ENCODE data around the gene CTNNA3.

The CTNNA3 gene

DNA sequence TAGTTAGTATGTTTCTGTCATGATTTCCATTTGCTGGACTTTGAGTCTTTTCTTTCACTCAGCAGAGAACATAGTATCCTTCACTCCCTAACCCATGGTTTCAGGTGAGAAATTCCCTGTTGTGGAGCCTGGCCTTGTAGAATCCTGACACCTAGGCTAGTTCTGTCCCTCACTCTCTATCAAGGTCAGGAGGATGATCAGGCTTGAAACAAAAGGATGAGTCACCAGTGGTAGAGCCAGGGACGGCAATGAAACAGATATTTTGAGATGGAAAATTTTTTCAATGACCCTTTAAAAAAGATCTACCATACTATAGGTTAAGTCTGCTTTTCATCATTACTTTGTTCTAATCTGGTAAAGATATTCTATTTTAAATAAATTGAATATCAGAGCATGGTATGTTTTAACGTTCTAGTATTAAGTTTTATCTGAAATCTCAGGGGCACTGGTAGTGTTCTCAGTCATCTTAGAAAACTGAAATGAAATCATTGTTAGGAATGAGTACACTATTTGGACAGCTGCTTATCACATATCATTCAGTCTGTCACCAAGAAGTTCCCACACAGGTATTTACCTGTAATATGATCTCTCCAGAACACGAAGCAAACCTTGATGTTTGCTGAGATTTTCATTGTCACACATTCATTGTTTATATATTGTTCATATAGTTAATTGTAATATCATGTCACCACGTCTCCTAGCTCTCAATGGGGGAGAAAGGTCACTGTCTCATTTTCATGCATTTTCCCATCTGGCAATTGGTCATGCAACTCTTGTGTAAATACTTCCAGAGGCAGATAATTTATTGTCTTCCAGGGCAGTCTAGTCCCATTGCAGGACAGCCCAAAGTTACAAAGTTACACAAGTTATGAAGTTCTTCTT lies 1070.0 kb downstream of the CTNNA3 start:
- FAIRE-seq, result no peak

DNA sequence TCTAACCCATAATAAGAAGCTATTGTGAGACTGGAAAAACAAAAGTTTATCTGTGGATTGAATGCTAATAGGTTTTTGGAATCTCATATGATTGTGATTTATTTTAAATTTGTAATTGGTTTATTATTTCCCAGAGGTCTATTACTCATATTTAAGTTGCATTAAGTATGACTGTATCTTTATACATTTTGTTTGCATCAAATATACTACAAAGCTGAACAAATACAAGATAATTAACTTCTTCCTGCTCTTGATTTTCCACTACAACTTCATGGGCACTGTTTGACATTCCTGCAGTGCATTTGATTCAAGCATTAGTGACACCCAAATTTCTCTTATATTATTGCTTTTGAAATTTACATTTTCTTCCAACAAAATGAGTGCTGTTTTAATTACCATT lies 1073.9 kb downstream of the CTNNA3 start:
- no peak for FAIRE-seq

DNA sequence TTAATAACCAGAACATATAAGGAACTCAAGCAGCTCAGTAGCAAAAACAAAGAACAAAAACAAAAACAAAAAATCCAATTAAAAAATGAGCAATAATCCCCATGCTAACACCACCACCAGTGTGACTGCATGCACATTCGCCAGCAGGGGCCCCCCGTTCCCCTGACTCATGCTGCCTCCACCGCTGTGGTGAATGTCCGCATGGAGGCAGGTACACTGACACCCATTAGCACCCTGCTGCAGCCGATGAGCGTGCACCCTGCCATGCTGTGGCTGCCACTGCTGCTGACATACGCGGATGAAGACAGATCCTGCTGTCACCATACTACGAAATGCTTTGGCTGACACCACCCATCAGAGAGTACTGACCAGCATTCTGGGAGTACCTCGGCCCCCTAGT lies 1091.8 kb downstream of the CTNNA3 start:
- no peak for FAIRE-seq

DNA sequence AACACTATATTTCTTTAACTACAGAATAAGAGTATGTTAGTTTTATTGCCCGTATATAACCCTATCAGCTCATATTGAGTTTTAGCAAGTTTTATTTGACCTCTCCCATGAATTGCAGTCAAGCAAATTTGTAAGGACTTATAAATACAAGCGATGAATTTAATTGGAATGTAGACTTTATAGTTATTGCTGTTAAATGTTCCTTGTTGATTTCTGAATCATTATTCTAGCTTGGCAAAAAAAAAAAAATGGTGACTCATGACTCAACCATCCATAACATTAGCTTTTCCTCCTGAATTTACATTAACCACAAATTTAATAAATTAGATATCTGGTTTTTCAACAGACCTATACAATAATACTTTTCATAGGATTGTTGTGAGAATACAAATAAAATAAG lies 1104.1 kb downstream of the CTNNA3 start:
- FAIRE-seq, result no peak

DNA sequence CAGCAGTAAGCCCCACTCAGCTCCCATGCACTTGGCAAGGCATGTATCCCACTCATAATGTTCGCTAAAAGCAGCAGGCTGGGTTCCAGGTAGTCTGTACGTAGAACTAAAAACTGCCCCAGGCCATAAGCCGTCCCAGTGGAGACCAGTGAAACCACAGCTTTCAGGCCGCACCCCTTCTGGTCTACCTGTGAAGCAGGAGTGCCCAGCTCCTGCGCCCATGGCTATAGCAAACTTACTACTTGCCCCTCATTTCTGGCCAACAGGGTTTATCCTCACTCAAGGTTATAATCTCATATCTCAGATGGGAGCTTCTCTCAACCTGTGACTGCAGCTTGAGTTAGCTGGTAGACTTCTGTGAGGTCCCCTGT lies 1108.3 kb downstream of the CTNNA3 start:
- no peak for FAIRE-seq

DNA sequence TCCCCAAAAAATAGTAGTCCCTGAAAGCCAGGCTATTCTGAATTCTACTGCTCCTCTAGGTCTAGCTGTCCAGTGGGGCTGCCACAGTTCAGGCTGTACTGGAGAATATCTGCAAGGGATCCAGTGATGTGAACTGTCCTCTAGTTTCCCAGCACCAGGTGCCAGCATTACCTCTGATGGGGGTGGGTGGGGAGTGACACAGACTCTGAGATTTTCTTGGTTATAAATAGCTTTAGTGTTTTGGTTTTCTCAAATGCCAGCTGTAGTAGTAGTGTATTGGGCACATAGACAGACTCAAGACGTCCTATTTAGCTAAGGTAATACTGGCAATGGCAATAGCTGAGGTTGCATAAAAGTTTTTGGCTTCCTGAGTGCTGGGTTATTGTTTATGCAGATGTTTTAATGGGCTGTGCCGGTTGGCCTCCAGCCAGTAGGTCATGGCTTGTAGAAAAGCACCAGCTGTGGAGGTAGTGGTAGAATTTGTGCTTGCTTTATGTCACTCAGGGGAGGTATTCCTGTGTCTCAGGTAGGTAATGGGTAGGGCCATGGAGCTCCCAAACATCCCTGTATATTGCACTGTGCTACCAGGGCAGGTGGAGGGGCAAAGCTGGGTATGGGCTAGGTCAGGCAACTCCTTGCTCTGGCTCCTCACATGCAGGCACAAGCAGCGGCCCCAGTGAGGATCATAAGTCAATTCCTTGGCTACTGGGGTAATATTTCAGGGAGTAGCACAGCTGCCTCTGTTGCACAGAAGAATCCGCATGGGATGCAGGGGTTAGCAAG lies 1108.9 kb downstream of the CTNNA3 start:
- FAIRE-seq, result no peak

DNA sequence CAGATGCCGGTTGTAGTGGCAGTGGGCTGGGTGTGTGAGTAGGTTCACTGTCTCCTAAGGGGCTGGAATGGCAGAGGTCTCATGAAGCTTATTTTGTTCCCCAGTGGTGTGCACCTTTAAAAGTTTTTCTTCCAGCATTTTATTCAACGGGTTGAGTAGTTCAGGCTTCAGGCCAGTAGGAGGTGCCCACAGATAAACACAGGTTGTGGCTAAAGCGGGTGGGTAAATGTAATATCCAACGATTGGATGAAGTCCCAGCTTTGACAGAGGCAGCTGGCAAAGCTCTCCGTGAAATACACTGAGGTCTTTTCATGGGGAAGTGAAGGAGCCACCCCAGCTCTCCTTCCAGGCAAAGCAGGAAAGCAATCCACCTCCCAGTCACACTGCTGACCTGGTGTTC lies 1109.9 kb downstream of the CTNNA3 start:
- no peak for FAIRE-seq

DNA sequence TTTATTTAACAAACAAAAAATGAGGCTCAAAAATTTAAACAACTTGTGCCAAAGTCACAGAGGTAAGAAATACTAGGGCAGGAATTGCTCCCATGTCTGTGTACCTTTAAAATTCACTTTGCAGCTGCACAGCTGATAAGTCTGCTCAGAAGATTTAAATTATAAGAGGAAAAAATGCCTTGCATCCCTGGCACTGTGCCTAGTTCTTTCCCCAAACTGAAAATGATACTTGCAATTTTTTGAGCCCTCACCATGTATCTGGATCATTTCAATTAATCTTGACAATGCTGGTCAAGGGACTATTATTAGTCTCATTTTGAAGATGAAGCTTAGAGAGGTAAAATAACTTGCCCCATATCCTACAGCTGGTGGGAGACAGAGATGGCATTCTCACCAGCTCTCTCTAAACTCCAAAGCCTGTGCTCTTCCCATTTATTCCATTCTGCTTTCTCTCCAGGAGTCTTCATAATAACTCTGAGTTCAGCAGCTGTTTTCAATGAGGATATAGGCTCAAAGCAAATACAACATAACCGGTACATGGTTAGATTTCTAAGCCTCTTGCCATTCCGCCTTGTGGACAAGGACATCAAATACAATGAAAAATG lies 1120.6 kb downstream of the CTNNA3 start:
- FAIRE-seq, result no peak

DNA sequence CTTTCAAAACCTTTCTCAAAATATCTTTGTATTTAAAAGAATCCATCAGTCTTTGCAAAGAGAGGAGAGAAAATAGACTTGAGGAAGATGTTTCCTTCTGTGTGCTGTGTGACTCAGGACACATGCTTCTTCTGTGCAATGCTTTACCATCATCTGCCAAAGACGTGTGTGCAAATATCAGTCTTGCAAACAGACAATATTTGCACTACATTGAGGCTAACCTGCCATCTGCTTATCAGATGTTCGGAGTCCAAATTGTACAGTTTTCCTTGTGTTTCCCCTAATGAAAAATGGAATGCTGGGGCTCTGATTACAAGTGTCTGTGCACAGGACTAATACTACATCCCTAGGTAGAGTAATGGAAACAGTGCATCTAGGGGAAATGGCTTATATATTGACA lies 1123.3 kb downstream of the CTNNA3 start:
- no peak for FAIRE-seq

DNA sequence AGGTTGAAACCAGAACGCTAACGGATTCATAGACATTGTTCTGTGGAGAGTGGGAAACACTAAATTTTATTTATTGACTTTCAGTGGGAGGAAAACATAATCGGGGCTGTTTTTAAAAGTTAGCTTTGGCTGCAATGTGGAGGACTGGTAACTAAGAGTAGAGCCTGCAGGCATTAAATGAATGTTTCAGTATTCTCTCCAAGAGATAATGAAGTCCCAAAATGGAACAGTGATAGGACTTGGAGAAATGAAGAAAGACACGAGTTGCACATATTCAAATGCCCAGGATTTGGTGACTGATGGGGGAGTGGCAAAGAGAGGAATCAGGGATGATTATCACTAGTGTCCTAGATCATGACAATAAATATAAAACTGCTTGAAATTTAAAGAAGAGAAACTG lies 1130.0 kb downstream of the CTNNA3 start:
- FAIRE-seq, result no peak

DNA sequence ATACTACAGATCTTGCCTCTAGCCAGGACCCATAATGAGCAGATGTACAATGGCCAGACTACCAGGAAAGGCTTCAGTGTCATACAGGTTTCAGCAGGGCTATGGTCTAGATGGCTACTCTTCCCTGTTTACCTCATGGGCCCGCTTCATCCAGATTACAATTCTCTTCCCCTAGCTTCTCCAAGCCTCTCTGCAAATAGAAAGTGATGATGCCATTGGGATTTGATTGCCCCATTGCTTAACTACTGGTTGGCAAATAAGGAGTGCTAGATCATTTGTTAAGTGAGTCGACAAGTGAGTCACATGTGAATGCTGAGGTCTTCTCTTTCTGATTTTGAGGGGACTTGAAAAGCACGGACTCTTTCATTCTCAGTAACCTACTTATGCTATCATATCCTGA lies 1131.7 kb downstream of the CTNNA3 start:
- no peak for FAIRE-seq

DNA sequence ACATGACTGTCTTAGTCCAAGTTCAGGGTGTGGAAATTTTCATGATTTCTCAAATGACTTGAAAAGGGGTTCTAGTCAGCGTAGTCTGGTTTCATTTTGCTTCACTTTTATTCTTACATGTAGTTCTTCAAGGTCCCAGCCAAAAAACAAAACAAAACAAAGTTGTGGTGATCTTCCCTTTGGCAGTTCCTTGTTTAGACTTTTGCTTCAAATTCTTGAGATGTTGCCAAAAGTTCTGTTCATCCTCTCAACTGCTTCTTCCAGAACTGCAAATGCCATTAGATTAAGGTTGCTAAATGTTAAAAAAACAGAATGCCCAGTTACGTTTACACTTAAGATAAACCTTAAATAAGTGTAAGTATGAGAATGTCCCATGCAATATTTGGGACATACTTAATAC lies 1140.9 kb downstream of the CTNNA3 start:
- FAIRE-seq, result no peak

DNA sequence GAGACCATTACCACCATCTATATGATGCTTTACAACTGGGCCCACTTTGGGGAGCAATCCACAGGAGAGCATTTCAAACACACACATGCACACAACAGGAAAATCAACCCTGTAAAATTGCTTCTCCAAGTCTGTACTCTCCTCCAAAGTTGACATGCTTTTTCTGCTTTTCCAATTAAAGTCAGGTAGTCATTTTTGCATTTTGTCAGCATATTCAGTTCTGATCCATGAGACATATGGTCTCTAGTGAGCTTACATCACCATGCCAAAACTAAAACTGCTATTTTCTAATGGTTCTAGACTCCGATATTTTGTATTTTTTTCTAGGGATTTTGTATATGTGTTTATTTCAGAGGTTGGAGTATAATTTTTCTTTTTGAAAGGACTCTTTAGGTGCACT lies 1143.7 kb downstream of the CTNNA3 start:
- no peak for FAIRE-seq

DNA sequence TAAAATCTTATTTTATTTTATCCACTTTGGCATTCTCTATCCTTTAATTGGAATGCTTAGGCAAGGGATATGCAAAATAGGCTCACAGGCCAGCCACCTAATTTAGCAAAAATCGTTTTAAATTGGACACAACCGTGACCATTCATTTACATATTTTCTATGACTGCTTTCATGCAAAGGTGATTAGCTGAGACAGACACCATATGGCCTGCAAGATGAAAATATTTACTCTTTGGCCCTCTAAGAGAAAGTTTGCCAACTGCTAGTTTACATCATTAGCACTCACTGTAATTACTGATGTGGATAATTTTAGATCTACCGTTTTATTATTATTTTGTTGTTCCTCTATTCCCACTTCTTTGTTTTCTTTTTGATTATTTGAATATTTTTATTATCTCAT lies 1145.6 kb downstream of the CTNNA3 start:
- no peak for FAIRE-seq

DNA sequence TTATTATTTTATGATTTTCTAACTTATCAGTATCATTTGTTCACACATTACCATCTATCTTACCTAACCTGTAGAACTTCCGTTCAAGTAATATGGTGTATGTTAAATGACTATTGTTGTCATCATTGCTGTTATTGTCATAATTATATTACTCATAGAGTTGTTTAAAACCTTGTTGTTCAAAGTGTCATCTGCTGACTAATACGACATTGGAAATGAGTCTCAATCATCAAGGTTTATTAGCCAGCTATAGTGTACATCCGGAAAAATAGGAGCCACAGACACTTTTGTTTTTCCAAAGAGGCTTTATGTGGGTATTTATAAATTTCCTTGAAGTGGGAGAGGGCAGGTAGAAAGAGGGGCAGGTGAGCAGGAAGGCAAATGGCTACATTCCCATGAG lies 1157.1 kb downstream of the CTNNA3 start:
- no peak for FAIRE-seq

DNA sequence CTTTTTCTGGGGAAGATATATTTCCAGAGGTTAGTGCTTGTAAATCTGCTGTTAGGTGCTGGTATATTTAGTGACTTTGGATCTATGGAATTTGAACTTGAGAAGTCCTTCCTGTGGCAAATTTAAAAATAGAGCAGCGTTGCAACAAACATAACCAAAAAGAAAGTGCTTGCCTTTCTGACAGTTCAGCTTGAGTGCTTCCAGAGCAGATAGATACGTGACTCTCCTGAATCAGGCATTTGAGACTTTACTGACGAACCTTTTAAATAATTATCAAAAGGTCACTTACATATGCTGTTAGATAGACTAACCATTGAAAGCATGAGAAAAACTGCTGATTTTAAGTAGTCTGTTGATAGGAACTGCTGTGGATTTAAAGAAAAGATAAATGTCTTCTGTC lies 1157.6 kb downstream of the CTNNA3 start:
- no peak for FAIRE-seq

DNA sequence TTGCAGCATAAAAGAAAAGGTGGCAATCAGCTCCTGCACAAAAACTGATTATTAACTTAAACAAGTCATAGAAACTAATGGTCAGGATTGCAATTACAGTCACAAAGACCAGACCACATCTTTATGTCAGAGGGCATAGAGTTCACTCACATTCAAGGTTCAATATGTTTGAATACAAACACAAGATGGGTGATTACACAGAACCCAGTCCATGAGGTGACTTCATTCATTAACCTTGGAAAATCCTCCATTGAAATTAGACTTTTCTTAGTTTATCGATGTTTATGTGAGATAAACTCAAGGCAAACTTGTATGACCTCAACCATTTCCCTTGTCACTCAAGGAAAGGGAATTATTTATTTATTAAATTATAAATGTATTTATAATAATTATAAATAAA lies 1158.8 kb downstream of the CTNNA3 start:
- no peak for FAIRE-seq

DNA sequence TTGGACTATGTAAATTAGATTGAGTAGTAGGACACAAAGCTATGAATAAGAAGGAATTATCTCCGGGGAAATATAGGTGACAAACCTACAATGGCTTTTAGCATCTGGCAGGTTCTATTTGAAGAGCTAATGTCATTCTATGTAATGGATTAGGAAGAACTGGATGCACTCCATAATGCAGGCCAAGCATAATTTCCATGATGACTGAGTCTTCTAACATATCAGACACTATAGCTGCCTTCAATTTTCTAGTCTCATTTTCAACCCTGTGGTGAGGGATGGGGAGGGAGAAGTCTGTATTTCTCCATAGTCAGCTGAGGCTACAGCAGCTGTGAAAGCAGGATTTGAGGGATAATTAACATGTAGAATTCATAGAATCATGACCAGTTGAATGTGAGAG lies 1160.6 kb downstream of the CTNNA3 start:
- no peak for FAIRE-seq

DNA sequence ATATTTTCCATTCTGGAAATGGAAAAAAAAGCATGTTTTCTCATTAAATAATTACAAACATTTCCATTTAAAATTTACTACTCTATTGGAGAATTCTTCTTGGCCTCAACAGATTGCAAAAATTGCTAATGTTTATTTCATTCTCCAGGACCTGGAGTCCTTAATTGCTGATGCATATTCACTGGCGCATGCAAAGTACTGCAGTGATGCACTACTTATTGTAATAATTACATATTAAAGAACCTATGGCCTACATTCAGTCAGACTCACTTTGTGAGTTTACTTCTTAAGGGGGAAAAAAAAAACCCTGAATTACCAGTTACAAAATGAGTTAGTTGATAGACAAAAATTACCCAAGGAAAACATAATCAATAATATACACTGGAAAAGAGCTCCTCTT lies 1161.1 kb downstream of the CTNNA3 start:
- no peak for FAIRE-seq

DNA sequence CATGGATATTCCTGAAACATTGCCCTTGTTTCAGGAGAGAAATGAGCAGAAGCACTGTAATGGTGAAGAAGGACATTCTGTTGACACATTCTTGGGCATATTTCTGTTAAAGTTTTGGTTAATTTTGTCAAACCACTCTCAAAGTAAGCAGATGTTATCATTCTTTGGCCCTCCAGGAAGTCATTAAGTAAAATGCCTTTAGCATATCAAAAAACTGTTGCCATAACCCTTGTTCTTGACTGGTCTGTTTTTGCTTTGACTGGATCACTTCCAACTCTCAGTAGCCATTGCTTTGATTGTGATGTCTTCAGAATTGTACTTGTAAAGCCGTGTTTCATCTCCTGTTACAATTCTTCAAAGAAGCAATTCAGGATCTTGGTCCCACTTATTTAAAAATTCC lies 1174.5 kb downstream of the CTNNA3 start:
- no peak for FAIRE-seq

DNA sequence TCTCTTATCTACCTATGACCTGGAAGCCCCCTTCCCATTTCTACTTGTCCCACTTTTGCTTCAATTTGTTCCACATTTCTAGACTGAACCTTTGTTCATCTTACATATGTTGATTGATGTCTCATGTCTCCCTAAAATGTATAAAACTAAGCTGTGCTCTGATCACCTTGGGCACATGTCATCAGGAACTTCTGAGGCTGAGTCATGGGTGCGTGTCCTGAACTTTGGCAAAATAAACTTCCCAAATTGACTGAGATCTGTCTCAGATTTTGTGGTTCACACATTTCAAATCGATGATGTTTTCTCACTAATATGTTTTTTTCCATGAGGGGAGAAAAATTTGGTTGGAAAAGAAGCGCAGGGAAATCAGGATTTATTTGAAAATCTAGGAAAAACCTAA lies 1176.4 kb downstream of the CTNNA3 start:
- no peak for FAIRE-seq

DNA sequence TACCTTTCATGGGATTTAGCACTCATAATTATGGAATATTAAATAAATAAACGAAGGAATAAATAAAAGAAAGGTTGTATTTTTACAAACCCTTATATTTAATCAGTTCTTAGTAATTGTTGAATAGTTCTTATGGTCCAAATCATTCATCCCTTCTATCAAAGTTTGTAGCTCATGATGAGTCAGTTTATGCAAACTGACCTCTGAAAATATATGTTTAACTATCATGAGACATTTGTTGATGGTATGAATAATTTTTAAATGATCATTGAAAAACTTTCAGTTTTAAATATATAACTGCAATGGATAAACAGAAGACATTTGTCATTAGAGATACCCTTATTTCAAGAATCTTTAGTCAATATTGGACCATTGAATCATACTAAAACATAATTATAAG lies 1181.3 kb downstream of the CTNNA3 start:
- FAIRE-seq, result no peak

DNA sequence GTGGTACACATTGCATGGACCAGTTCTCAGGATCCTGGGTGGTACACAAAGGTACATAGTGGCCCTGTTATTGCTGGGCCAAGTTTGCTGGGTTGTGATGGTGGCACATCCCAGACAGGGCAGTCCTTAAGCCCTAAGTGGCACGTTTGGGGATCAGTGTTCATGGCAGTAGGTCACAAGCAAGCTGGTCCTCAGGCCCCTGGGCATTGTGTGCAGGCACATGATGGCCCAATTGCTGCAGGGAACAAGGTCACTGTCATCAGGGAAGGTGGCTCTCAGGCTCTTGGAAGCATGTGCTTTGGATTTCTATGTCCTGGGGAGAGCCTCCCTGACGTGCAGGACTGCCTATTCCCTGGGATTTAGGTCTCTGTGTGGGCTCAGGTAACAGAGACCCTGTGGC lies 1182.5 kb downstream of the CTNNA3 start:
- FAIRE-seq, result no peak

DNA sequence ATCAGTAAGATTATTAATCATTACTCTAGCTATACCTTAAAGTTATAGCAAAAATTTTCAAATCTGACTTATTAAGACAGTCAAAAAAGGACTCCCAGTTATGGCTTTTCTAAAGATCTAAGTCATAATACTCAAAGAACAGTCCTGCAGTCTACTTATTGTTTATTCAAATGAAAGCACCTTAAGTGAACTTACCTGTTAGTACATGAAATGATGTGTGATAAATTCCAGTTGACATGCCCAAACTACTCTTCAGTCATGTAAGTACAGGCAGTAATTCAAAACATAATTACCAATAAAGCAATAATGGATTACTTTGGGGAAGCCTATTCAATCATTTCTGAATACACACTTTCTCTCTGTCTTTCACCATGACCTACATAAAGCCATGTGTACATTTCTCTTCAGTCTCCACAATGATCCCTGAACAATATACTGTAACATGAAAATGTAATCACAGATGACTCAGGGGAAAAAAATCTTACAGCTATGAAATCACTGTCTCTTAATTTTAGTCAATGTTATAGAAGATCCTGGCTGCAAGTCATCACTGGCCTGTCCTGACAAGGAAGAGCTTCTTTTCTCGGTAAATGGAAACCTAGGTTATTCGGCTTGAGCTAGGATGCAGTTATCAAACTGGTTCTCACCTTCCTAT lies 1190.9 kb downstream of the CTNNA3 start:
- FAIRE-seq, result no peak
